DOHH2 (cell line): ENCODE results near the gene ITGA4.

Experiments used
- H3F3A ChIP-seq: fragments of 200-600 bp; sonication (generic), shearing (Covaris generic); 2 replicates; pipeline ENCODE4 v1.6.0; 2016; ENCODE audit warnings: antibody characterized with exemption, mild to moderate bottlenecking; ENCODE audit not compliant: control insufficient read depth, insufficient read depth
- H3K27ac ChIP-seq: fragments of 200-600 bp; sonication (generic); 2 replicates; pipeline ENCODE4 v1.5.1; 2014; ENCODE audit warnings: low read depth, mild to moderate bottlenecking, low read length, moderate library complexity
- H3K27me3 ChIP-seq: fragments of 200-600 bp; sonication (generic); 2 replicates; pipeline ENCODE4 v1.6.1; 2014; ENCODE audit warnings: mild to moderate bottlenecking, low read length, mixed read lengths; ENCODE audit not compliant: control insufficient read depth
- H3K36me3 ChIP-seq: fragments of 200-600 bp; sonication (generic); 2 replicates; pipeline ENCODE4 v1.6.1; 2014; ENCODE audit warnings: mild to moderate bottlenecking, low read length, moderate library complexity, mixed read lengths; ENCODE audit not compliant: control insufficient read depth
- H3K4me1 ChIP-seq: fragments of 200-600 bp; sonication (generic); 2 replicates; pipeline ENCODE4 v1.6.1; 2014; ENCODE audit warnings: mild to moderate bottlenecking, low read length, mixed read lengths; ENCODE audit not compliant: control insufficient read depth
- H3K4me2 ChIP-seq: fragments of 200-600 bp; sonication (generic); 2 replicates; pipeline ENCODE4 v1.6.0; 2014; ENCODE audit warnings: mild to moderate bottlenecking, low read length, moderate library complexity
- H3K4me3 ChIP-seq: fragments of 200-600 bp; sonication (generic); 2 replicates; pipeline ENCODE4 v1.5.1; 2014; ENCODE audit warnings: mild to moderate bottlenecking, low read length, mixed read lengths
- H3K79me2 ChIP-seq: fragments of 200-600 bp; sonication (generic); 2 replicates; pipeline ENCODE4 v1.6.1; 2014; ENCODE audit warnings: mild to moderate bottlenecking, low read length, mixed read lengths; ENCODE audit not compliant: control insufficient read depth
- H3K9me2 ChIP-seq: fragments of 200-600 bp; sonication (generic); replicated peaks from 2 replicates; pipeline ENCODE4 v1.6.1; 2014; ENCODE audit warnings: mild to moderate bottlenecking, low read length, mixed read lengths; ENCODE audit not compliant: control insufficient read depth
- H3K9me3 ChIP-seq: fragments of 200-600 bp; sonication (generic); 2 replicates; pipeline ENCODE4 v1.6.1; 2014; ENCODE audit warnings: antibody characterized with exemption, low read length, mixed read lengths; ENCODE audit not compliant: control insufficient read depth, insufficient read depth
- H4K20me1 ChIP-seq: fragments of 200-600 bp; sonication (generic); 2 replicates; pipeline ENCODE4 v1.6.0; 2014; ENCODE audit warnings: low read depth, mild to moderate bottlenecking, antibody characterized with exemption, low read length, moderate library complexity; ENCODE audit not compliant: control insufficient read depth, insufficient read depth
- EZH2phosphoT487 ChIP-seq: fragments of 200-600 bp; sonication (generic); IDR thresholded peaks from 2 replicates; pipeline ENCODE4 v1.6.1; 2017; ENCODE audit warnings: borderline replicate concordance, mild to moderate bottlenecking, antibody characterized with exemption, low read length, moderate library complexity, mixed read lengths
- TF ChIP-seq, protein P1 (sequence below): fragments of 200-600 bp; sonication (generic); IDR thresholded peaks from one replicate; pipeline ENCODE4 v1.5.1; 2014; ENCODE audit warnings: antibody characterized with exemption, mild to moderate bottlenecking, low read depth, low read length; ENCODE audit not compliant: poor library complexity, severe bottlenecking

The ITGA4 gene

GRCh38 chr2:181457121-181457740 lies at the start of gene ITGA4:
Gene ITGA4 (plus strand): TSS chr2:181457386. CDS start chr2:181457655, 269 bp downstream.
- Histone ChIP-seq H3F3A (peaks cover 3% of the 10 kb centered on the region), H3K9me3 (no peaks in the 10 kb centered on the region), H4K20me1 (no peaks in the 10 kb centered on the region), H3K4me3 (peak within 1 kb of the TSS; percentile 95), H3K9me2 (no peaks in the 10 kb centered on the region), H3K4me2 (peak within 1 kb of the TSS; percentile 97), H3K27ac (peak within 1 kb of the TSS; percentile 99), H3K36me3 (peaks cover 44% of the 10 kb centered on the region), H3K79me2 (peaks cover 47% of the 10 kb centered on the region), H3K27me3 (no peaks in the 10 kb centered on the region), H3K4me1 (peaks cover 58% of the 10 kb centered on the region)
- TF ChIP-seq, protein P1, sequence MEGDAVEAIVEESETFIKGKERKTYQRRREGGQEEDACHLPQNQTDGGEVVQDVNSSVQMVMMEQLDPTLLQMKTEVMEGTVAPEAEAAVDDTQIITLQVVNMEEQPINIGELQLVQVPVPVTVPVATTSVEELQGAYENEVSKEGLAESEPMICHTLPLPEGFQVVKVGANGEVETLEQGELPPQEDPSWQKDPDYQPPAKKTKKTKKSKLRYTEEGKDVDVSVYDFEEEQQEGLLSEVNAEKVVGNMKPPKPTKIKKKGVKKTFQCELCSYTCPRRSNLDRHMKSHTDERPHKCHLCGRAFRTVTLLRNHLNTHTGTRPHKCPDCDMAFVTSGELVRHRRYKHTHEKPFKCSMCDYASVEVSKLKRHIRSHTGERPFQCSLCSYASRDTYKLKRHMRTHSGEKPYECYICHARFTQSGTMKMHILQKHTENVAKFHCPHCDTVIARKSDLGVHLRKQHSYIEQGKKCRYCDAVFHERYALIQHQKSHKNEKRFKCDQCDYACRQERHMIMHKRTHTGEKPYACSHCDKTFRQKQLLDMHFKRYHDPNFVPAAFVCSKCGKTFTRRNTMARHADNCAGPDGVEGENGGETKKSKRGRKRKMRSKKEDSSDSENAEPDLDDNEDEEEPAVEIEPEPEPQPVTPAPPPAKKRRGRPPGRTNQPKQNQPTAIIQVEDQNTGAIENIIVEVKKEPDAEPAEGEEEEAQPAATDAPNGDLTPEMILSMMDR = peak; percentile 78
- TF ChIP-seq EZH2phosphoT487 = no peak

GRCh38 chr2:181408861-181409260 lies 48.3 kb upstream of the ITGA4 start:
- H3K9me3 ChIP-seq = 0 out of 2 replicates have a peak, but pooled peaks cover 3% of the 10 kb centered on the region
- H3K4me2 ChIP-seq = peak overlapping the region; percentile 38
- TF ChIP-seq EZH2phosphoT487 = no peak
- TF ChIP-seq, protein P1 = no peak
- H3F3A ChIP-seq = 0 out of 2 replicates have a peak, but pooled peaks cover 2% of the 10 kb centered on the region
- H3K4me1 ChIP-seq = peaks cover 80% of the 10 kb centered on the region
- peak overlapping the region; percentile 22; the same call in 1 of the 2 replicates for H3K4me3 ChIP-seq
- H3K27ac ChIP-seq = 0 out of 2 replicates have a peak overlapping the region, but pooled peaks have one; percentile 3
- no peaks in the 10 kb centered on the region for H3K36me3 ChIP-seq
- H3K9me2 ChIP-seq = no peaks in the 10 kb centered on the region
- no peaks in the 10 kb centered on the region for H3K27me3 ChIP-seq
- H3K79me2 ChIP-seq = no peaks in the 10 kb centered on the region
- no peaks in the 10 kb centered on the region for H4K20me1 ChIP-seq

GRCh38 chr2:181411105-181411849 lies 45.9 kb upstream of the ITGA4 start:
- no peak for TF ChIP-seq EZH2phosphoT487
- TF ChIP-seq, protein P1 = no peak
- Histone ChIP-seq H3K36me3 (no peaks in the 10 kb centered on the region), H3K4me2 (peak overlapping the region; percentile 72), H3K9me3 (peaks cover 8% of the 10 kb centered on the region; the same call in 1 of the 2 replicates), H3F3A (0 out of 2 replicates have a peak, but pooled peaks cover 2% of the 10 kb centered on the region), H3K79me2 (no peaks in the 10 kb centered on the region), H3K27ac (peak overlapping the region; percentile 50), H4K20me1 (no peaks in the 10 kb centered on the region), H3K27me3 (no peaks in the 10 kb centered on the region), H3K9me2 (no peaks in the 10 kb centered on the region), H3K4me1 (peaks cover 60% of the 10 kb centered on the region), H3K4me3 (peak overlapping the region; percentile 62)
